GM23338 (cell line): ENCODE data around the gene TMEM219. TPM values are rescaled to one million over a fixed set of nuclear protein-coding genes. Genes with fewer than 3 reads are reported as not detected.

ENCODE experiments used
- ATAC-seq: fragments of 200-7000 bp; cut with Tn5 transposase; 3 replicates; pipeline ENCODE4 v1.9.1; 2020
- DNase-seq: peaks from one replicate; pipeline ENCODE4 v3.0.0-alpha.2; 2015; ENCODE audit warnings: low spot score
- H2AFZ ChIP-seq: fragments of 200-600 bp; sonication (generic); 2 replicates; pipeline ENCODE4 v1.8.0; 2016; ENCODE audit warnings: antibody characterized with exemption, mild to moderate bottlenecking, moderate library complexity
- H3F3A ChIP-seq: fragments of 200-600 bp; sonication (generic); replicated peaks from 2 replicates; pipeline ENCODE4 v1.8.0; 2017; ENCODE audit warnings: antibody characterized with exemption, mixed run types, low read depth
- H3K27ac ChIP-seq: fragments of 200-600 bp; sonication (generic); 2 replicates; pipeline ENCODE4 v1.6.1; 2016; ENCODE audit warnings: low read depth
- H3K27me3 ChIP-seq: fragments of 200-600 bp; sonication (generic); 2 replicates; pipeline ENCODE4 v1.8.0; 2016; ENCODE audit warnings: mild to moderate bottlenecking, mixed run types, moderate library complexity; ENCODE audit not compliant: insufficient read depth
- H3K36me3 ChIP-seq: fragments of 200-600 bp; sonication (generic); 2 replicates; pipeline ENCODE4 v1.8.0; 2016; ENCODE audit warnings: mild to moderate bottlenecking; ENCODE audit not compliant: insufficient read depth
- H3K4me1 ChIP-seq: fragments of 200-600 bp; sonication (generic); 2 replicates; pipeline ENCODE4 v1.8.0; 2016; ENCODE audit warnings: mild to moderate bottlenecking, moderate library complexity; ENCODE audit not compliant: insufficient read depth
- H3K4me2 ChIP-seq: fragments of 200-600 bp; sonication (generic); 2 replicates; pipeline ENCODE4 v1.7.1; 2017; ENCODE audit warnings: mixed run types
- H3K4me3 ChIP-seq: fragments of 200-600 bp; sonication (generic); 2 replicates; pipeline ENCODE4 v1.6.1; 2016; ENCODE audit warnings: mixed run types
- H3K79me2 ChIP-seq: fragments of 200-600 bp; sonication (generic); replicated peaks from 2 replicates; pipeline ENCODE4 v1.8.0; 2017; ENCODE audit warnings: mild to moderate bottlenecking; ENCODE audit not compliant: insufficient read depth
- H3K9me2 ChIP-seq: fragments of 200-600 bp; sonication (generic); 2 replicates; pipeline ENCODE4 v1.8.0; 2017; ENCODE audit not compliant: insufficient read depth
- H4K20me1 ChIP-seq: fragments of 200-600 bp; sonication (generic); replicated peaks from 2 replicates; pipeline ENCODE4 v1.8.0; 2017; ENCODE audit warnings: mild to moderate bottlenecking; ENCODE audit not compliant: insufficient read depth
- H3K27ac Mint-ChIP-seq: 2 replicates; pipeline ENCODE4 v1.8.0; 2020; ENCODE audit warnings: inconsistent platforms, mild to moderate bottlenecking, moderate library complexity, mixed read lengths
- H3K27me3 Mint-ChIP-seq: 3 replicates; pipeline ENCODE4 v1.8.0; 2022; ENCODE audit warnings: low read depth, mild to moderate bottlenecking, moderate library complexity, mixed read lengths, inconsistent platforms; ENCODE audit not compliant: insufficient read depth, poor library complexity
- H3K36me3 Mint-ChIP-seq: 3 replicates; pipeline ENCODE4 v1.8.0; 2021; ENCODE audit warnings: low read depth, mild to moderate bottlenecking, inconsistent platforms, moderate library complexity, mixed read lengths
- H3K4me1 Mint-ChIP-seq: 3 replicates; pipeline ENCODE4 v1.8.0; 2020; ENCODE audit warnings: mild to moderate bottlenecking, inconsistent platforms, mixed read lengths
- H3K4me3 Mint-ChIP-seq: 3 replicates; pipeline ENCODE4 v1.8.0; 2021; ENCODE audit warnings: moderate library complexity, mild to moderate bottlenecking, inconsistent platforms, mixed read lengths
- H3K9me3 Mint-ChIP-seq: 3 replicates; pipeline ENCODE4 v1.8.0; 2020; ENCODE audit warnings: moderate library complexity, mild to moderate bottlenecking, inconsistent platforms, mixed read lengths
- CREB1 ChIP-seq: fragments of 250-450 bp; sonication (Bioruptor Pico); IDR thresholded peaks from 2 replicates; pipeline ENCODE4 v1.5.0; 2020; ENCODE audit warnings: low read depth, mild to moderate bottlenecking, moderate library complexity
- ETS1 ChIP-seq: IDR thresholded peaks from 2 replicates; pipeline ENCODE4 v1.6.1; 2016; ENCODE audit warnings: antibody characterized with exemption
- EZH2 ChIP-seq: fragments of 200-600 bp; sonication (generic); IDR thresholded peaks from one replicate; pipeline ENCODE4 v1.8.0; 2017; ENCODE audit warnings: antibody characterized with exemption, mild to moderate bottlenecking, low read depth; ENCODE audit not compliant: unreplicated experiment
- EZH2phosphoT487 ChIP-seq: fragments of 200-600 bp; sonication (generic); IDR thresholded peaks from one replicate; pipeline ENCODE4 v1.8.1; 2018; ENCODE audit warnings: antibody characterized with exemption; ENCODE audit not compliant: unreplicated experiment
- JUNB ChIP-seq: IDR thresholded peaks from one replicate; pipeline ENCODE4 v1.6.1; 2016; ENCODE audit warnings: antibody characterized with exemption; ENCODE audit not compliant: unreplicated experiment
- NANOG ChIP-seq: IDR thresholded peaks from 2 replicates; pipeline ENCODE4 v1.6.1; 2016; ENCODE audit warnings: antibody characterized with exemption, borderline replicate concordance
- POLR2AphosphoS5 ChIP-seq: IDR thresholded peaks from 2 replicates; pipeline ENCODE4 v1.6.1; 2016; ENCODE audit warnings: antibody characterized with exemption, low read depth
- STAT1 ChIP-seq: IDR thresholded peaks from one replicate; pipeline ENCODE4 v1.6.1; 2016; ENCODE audit warnings: antibody characterized with exemption; ENCODE audit not compliant: unreplicated experiment
- ZNF114 ChIP-seq: fragments of 250-450 bp; sonication (Bioruptor Pico); IDR thresholded peaks from 2 replicates; pipeline ENCODE4 v1.5.0; 2020; ENCODE audit warnings: mild to moderate bottlenecking, moderate library complexity
- ZNF331 ChIP-seq: fragments of 250-450 bp; sonication (Bioruptor Pico); IDR thresholded peaks from 2 replicates; pipeline ENCODE4 v1.5.0; 2020; ENCODE audit warnings: low read depth, mild to moderate bottlenecking, moderate library complexity
- polyA plus RNA-seq: library from polyadenylated mRNA; unstranded; fragments of >200 nt; fragmentation: Nextera tagmentation; extraction: Ambion mirVana; gene quantifications from 2 replicates; pipeline ENCODE4 v1.2.1, GENCODE V29; 2016
- total RNA-seq: library from RNA; depleted of rRNA; stranded (reverse); fragments of >200 nt; shearing (Covaris generic); gene quantifications from 2 replicates; pipeline ENCODE4 v1.2.3, GENCODE V29; 2014
- TF ChIP-seq, protein P1 (sequence below): fragments of 250-450 bp; sonication (Bioruptor Pico); IDR thresholded peaks from 2 replicates; pipeline ENCODE4 v1.5.0; 2020; ENCODE audit warnings: mild to moderate bottlenecking, moderate library complexity
- TF ChIP-seq, protein P2 (sequence below): IDR thresholded peaks from one replicate; pipeline ENCODE4 v1.6.1; 2018; ENCODE audit warnings: antibody characterized with exemption; ENCODE audit not compliant: unreplicated experiment
- TF ChIP-seq, protein P3 (sequence below), 2 experiments: fragments of 200-600 bp in 1 of 2; sonication (generic) in 1 of 2; conservative IDR thresholded peaks; 2 replicates each; pipeline versions ENCODE4 v1.5.1 to v1.6.1; 2016 to 2017; ENCODE audit warnings: antibody characterized with exemption in 2 of 2, low read depth in 2 of 2, mild to moderate bottlenecking in 2 of 2, moderate library complexity in 1 of 2

Gene TMEM219
- total and polyA plus RNA-seq, 2 experiments from 2014 or later, result 50.0 to 82.3 TPM

GRCh38 chr16:29922986-29923501 lies 38.8 kb upstream of the TMEM219 start:
- peaks cover 14% of the 10 kb centered on the region; the same call in 1 of the 2 replicates for H3K4me1 ChIP-seq
- Mint-ChIP-seq H3K36me3 (peaks cover 11% of the 10 kb centered on the region; the same call in 2 of the 3 replicates), H3K4me3 (no peak overlapping the region), H3K27me3 (peaks cover 5% of the 10 kb centered on the region), H3K4me1 (peaks cover 19% of the 10 kb centered on the region), H3K9me3 (no peaks in the 10 kb centered on the region), H3K27ac (no peak overlapping the region; the same call in 1 of the 2 replicates)
- peaks cover 25% of the 10 kb centered on the region for H3K79me2 ChIP-seq
- no peaks in the 10 kb centered on the region for H3K9me2 ChIP-seq
- no peak overlapping the region for H3K4me3 ChIP-seq
- TF ChIP-seq, protein P1, sequence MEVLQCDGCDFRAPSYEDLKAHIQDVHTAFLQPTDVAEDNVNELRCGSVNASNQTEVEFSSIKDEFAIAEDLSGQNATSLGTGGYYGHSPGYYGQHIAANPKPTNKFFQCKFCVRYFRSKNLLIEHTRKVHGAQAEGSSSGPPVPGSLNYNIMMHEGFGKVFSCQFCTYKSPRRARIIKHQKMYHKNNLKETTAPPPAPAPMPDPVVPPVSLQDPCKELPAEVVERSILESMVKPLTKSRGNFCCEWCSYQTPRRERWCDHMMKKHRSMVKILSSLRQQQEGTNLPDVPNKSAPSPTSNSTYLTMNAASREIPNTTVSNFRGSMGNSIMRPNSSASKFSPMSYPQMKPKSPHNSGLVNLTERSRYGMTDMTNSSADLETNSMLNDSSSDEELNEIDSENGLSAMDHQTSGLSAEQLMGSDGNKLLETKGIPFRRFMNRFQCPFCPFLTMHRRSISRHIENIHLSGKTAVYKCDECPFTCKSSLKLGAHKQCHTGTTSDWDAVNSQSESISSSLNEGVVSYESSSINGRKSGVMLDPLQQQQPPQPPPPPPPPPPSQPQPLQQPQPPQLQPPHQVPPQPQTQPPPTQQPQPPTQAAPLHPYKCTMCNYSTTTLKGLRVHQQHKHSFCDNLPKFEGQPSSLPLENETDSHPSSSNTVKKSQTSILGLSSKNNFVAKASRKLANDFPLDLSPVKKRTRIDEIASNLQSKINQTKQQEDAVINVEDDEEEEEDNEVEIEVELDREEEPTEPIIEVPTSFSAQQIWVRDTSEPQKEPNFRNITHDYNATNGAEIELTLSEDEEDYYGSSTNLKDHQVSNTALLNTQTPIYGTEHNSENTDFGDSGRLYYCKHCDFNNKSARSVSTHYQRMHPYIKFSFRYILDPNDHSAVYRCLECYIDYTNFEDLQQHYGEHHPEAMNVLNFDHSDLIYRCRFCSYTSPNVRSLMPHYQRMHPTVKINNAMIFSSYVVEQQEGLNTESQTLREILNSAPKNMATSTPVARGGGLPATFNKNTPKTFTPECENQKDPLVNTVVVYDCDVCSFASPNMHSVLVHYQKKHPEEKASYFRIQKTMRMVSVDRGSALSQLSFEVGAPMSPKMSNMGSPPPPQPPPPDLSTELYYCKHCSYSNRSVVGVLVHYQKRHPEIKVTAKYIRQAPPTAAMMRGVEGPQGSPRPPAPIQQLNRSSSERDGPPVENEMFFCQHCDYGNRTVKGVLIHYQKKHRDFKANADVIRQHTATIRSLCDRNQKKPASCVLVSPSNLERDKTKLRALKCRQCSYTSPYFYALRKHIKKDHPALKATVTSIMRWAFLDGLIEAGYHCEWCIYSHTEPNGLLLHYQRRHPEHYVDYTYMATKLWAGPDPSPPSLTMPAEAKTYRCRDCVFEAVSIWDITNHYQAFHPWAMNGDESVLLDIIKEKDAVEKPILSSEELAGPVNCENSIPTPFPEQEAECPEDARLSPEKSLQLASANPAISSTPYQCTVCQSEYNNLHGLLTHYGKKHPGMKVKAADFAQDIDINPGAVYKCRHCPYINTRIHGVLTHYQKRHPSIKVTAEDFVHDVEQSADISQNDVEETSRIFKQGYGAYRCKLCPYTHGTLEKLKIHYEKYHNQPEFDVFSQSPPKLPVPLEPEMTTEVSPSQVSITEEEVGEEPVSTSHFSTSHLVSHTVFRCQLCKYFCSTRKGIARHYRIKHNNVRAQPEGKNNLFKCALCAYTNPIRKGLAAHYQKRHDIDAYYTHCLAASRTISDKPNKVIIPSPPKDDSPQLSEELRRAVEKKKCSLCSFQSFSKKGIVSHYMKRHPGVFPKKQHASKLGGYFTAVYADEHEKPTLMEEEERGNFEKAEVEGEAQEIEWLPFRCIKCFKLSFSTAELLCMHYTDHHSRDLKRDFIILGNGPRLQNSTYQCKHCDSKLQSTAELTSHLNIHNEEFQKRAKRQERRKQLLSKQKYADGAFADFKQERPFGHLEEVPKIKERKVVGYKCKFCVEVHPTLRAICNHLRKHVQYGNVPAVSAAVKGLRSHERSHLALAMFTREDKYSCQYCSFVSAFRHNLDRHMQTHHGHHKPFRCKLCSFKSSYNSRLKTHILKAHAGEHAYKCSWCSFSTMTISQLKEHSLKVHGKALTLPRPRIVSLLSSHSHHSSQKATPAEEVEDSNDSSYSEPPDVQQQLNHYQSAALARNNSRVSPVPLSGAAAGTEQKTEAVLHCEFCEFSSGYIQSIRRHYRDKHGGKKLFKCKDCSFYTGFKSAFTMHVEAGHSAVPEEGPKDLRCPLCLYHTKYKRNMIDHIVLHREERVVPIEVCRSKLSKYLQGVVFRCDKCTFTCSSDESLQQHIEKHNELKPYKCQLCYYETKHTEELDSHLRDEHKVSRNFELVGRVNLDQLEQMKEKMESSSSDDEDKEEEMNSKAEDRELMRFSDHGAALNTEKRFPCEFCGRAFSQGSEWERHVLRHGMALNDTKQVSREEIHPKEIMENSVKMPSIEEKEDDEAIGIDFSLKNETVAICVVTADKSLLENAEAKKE, result no peak
- TF ChIP-seq EZH2phosphoT487 (no peak), JUNB (no peak), NANOG (no peak), ZNF114 (CRISPR knock-in tag) (no peak), EZH2 (no peak), ETS1 (no peak), ZNF331 (CRISPR knock-in tag) (no peak), STAT1 (no peak), CREB1 (CRISPR knock-in tag) (no peak), POLR2AphosphoS5 (no peak)
- TF ChIP-seq, protein P2, sequence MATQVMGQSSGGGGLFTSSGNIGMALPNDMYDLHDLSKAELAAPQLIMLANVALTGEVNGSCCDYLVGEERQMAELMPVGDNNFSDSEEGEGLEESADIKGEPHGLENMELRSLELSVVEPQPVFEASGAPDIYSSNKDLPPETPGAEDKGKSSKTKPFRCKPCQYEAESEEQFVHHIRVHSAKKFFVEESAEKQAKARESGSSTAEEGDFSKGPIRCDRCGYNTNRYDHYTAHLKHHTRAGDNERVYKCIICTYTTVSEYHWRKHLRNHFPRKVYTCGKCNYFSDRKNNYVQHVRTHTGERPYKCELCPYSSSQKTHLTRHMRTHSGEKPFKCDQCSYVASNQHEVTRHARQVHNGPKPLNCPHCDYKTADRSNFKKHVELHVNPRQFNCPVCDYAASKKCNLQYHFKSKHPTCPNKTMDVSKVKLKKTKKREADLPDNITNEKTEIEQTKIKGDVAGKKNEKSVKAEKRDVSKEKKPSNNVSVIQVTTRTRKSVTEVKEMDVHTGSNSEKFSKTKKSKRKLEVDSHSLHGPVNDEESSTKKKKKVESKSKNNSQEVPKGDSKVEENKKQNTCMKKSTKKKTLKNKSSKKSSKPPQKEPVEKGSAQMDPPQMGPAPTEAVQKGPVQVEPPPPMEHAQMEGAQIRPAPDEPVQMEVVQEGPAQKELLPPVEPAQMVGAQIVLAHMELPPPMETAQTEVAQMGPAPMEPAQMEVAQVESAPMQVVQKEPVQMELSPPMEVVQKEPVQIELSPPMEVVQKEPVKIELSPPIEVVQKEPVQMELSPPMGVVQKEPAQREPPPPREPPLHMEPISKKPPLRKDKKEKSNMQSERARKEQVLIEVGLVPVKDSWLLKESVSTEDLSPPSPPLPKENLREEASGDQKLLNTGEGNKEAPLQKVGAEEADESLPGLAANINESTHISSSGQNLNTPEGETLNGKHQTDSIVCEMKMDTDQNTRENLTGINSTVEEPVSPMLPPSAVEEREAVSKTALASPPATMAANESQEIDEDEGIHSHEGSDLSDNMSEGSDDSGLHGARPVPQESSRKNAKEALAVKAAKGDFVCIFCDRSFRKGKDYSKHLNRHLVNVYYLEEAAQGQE, result no peak
- TF ChIP-seq, protein P3, sequence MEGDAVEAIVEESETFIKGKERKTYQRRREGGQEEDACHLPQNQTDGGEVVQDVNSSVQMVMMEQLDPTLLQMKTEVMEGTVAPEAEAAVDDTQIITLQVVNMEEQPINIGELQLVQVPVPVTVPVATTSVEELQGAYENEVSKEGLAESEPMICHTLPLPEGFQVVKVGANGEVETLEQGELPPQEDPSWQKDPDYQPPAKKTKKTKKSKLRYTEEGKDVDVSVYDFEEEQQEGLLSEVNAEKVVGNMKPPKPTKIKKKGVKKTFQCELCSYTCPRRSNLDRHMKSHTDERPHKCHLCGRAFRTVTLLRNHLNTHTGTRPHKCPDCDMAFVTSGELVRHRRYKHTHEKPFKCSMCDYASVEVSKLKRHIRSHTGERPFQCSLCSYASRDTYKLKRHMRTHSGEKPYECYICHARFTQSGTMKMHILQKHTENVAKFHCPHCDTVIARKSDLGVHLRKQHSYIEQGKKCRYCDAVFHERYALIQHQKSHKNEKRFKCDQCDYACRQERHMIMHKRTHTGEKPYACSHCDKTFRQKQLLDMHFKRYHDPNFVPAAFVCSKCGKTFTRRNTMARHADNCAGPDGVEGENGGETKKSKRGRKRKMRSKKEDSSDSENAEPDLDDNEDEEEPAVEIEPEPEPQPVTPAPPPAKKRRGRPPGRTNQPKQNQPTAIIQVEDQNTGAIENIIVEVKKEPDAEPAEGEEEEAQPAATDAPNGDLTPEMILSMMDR (conservative IDR thresholded peaks at IDR 0.05; ENCODE audit: low read depth in 2 of 2), result no peak
- no peak overlapping the region for H3K27ac ChIP-seq
- peaks cover 3% of the 10 kb centered on the region; the same call in 1 of the 2 replicates for H3K36me3 ChIP-seq
- no peaks in the 10 kb centered on the region for H3K27me3 ChIP-seq
- H4K20me1 ChIP-seq, result no peaks in the 10 kb centered on the region; the same call in none of the 2 replicates
- DNase-seq (no peak), ATAC-seq (no peak)
- H3K4me2 ChIP-seq, result no peak overlapping the region
- no peak overlapping the region for H2AFZ ChIP-seq
- peaks cover 5% of the 10 kb centered on the region; the same call in 1 of the 2 replicates for H3F3A ChIP-seq
